ENCODE data around the gene GRPEL2.

GRPEL2 gene

GRCh38 chr5:149301049-149301743 is 44.1 kb upstream of the GRPEL2 start:
- TF ChIP-seq, protein P1, sequence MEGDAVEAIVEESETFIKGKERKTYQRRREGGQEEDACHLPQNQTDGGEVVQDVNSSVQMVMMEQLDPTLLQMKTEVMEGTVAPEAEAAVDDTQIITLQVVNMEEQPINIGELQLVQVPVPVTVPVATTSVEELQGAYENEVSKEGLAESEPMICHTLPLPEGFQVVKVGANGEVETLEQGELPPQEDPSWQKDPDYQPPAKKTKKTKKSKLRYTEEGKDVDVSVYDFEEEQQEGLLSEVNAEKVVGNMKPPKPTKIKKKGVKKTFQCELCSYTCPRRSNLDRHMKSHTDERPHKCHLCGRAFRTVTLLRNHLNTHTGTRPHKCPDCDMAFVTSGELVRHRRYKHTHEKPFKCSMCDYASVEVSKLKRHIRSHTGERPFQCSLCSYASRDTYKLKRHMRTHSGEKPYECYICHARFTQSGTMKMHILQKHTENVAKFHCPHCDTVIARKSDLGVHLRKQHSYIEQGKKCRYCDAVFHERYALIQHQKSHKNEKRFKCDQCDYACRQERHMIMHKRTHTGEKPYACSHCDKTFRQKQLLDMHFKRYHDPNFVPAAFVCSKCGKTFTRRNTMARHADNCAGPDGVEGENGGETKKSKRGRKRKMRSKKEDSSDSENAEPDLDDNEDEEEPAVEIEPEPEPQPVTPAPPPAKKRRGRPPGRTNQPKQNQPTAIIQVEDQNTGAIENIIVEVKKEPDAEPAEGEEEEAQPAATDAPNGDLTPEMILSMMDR (IDR thresholded peaks at IDR 0.05; ENCODE audit: control insufficient read depth, extremely low read depth, insufficient read depth): no peak
- DNase-seq (ENCODE audit: low read depth): no peak
- H3K4me3 ChIP-seq (ENCODE audit: low read depth, low read length): no peak overlapping the region

- TF ChIP-seq, protein P1 (IDR thresholded peaks at IDR 0.05; ENCODE audit: control insufficient read depth, extremely low read depth, insufficient read depth): no peak
- no peak overlapping the region for H3K4me3 ChIP-seq (ENCODE audit: low read depth, low read length)
- no peak for DNase-seq (ENCODE audit: low read depth)
Observed at GRCh38 chr5:149301744-149302380, 43.4 kb upstream of the GRPEL2 start.

- no peak overlapping the region for H3K4me3 ChIP-seq (ENCODE audit: low read depth, low read length)
- no peak for DNase-seq (ENCODE audit: low read depth)
- TF ChIP-seq, protein P1 (IDR thresholded peaks at IDR 0.05; ENCODE audit: control insufficient read depth, extremely low read depth, insufficient read depth): no peak
Observed at GRCh38 chr5:149302641-149303040, 42.7 kb upstream of the GRPEL2 start.

GRCh38 chr5:149303210-149303609 is 42.1 kb upstream of the GRPEL2 start:
- no peak overlapping the region for H3K4me3 ChIP-seq (ENCODE audit: low read depth, low read length)
- TF ChIP-seq, protein P1 (IDR thresholded peaks at IDR 0.05; ENCODE audit: control insufficient read depth, extremely low read depth, insufficient read depth): no peak
- DNase-seq (ENCODE audit: low read depth): no peak

DNA sequence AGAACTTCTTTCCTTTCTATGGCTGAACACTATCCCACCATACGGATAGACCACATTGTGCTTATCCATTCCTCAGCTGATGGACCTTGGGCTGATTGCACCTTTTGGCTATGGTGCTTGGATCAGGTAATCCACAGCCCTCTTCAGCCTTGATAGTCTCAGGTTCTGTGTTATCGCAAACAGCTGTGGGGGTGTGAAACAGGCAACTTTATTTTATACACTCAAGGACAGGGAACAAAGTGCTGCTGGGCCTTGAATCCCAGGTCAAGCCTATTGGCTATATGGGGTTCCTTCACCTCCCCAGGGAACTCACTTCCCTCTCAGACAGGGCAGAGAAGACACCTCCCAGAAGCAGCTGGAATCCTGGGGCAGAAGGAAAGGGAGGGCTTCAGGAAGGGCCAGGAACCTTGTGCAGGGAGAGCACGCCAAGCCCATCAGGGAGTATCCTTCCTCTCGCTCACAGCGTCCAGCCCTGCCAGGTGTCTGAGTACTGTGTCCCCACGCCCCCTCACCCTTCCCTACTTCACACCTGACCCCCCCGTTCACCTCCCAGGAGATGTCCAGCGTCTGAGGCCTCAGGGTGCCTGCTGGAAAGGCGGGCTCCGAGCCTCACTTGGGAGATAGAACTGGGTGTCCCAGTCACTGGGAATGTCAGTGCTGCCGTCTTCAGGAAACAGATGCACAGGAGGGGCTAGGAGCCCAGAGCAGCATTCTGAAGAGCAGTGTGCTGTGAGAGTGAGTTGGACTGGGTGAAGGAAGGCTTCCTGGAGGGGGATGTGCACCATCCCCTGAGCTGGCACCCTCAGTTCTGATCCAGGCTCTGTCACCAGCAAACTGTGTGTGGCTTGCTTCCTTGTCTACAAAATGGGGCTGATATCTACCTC is 40.9 kb upstream of the GRPEL2 start:
- H3K4me3 ChIP-seq (ENCODE audit: low read depth, low read length): no peak overlapping the region
- TF ChIP-seq, protein P1 (IDR thresholded peaks at IDR 0.05; ENCODE audit: control insufficient read depth, extremely low read depth, insufficient read depth): no peak
- DNase-seq (ENCODE audit: low read depth): no peak

DNA sequence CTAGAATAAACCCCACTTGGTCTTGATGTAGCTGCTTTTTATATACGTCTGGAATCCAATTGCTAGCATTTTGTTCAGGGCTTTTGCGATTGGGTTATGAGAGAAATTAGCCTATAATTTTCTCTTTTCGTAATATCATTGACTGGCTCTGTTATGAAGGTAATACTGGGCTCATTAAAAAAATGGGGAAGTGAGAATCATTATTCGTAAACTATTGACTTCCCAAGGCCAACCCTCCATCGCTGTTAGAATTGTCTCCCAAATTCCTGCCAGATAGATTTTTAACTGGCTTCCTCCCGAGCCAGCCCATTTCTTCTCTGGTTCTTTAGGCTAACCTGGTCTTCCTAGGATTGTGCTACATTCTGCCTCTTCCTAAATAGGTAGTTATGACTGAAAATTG is 35.9 kb upstream of the GRPEL2 start:
- no peak for DNase-seq (ENCODE audit: low read depth)
- H3K4me3 ChIP-seq (ENCODE audit: low read depth, low read length): no peak overlapping the region
- TF ChIP-seq, protein P1 (IDR thresholded peaks at IDR 0.05; ENCODE audit: control insufficient read depth, extremely low read depth, insufficient read depth): no peak

Data from LNCaP clone FGC (cell line).